ENCODE measurements around the gene RAI1. TPM values are rescaled to one million over a fixed set of nuclear protein-coding genes. Genes with fewer than 3 reads are reported as not detected.
A peak's percentile ranks its signal among the peaks of the same experiment; 100 is the strongest.

RAI1 gene
- total and polyA plus RNA-seq, 2 experiments from 2014 or later = 0.87 to 0.89 TPM

GRCh38 chr17:17790637-17791464 lies 109.6 kb downstream of the RAI1 start:
- peak overlapping the region; percentile 51; the same call in 1 of the 2 replicates for H3K4me2 ChIP-seq
- no peaks in the 10 kb centered on the region for H3K9me2 ChIP-seq (ENCODE audit: insufficient read depth)
- Mint-ChIP-seq H3K27me3 (ENCODE audit: insufficient read depth, low read depth, poor library complexity) (peaks cover 38% of the 10 kb centered on the region), H3K4me3 (no peak overlapping the region; the same call in 2 of the 3 replicates), H3K27ac (no peak overlapping the region), H3K9me3 (no peaks in the 10 kb centered on the region; the same call in 2 of the 3 replicates), H3K4me1 (peaks cover 57% of the 10 kb centered on the region), H3K36me3 (ENCODE audit: low read depth) (no peaks in the 10 kb centered on the region)
- no peaks in the 10 kb centered on the region for H3F3A ChIP-seq (replicated peaks; ENCODE audit: low read depth)
- no peak overlapping the region for H3K4me3 ChIP-seq
- no peak for ATAC-seq
- no peaks in the 10 kb centered on the region for H3K79me2 ChIP-seq (replicated peaks; ENCODE audit: insufficient read depth)
- peaks cover 35% of the 10 kb centered on the region for H3K27me3 ChIP-seq (ENCODE audit: insufficient read depth)
- DNase-seq (ENCODE audit: low spot score) = no peak
- TF ChIP-seq EZH2 (IDR thresholded peaks at IDR 0.05; ENCODE audit: low read depth, unreplicated experiment) = no peak
- no peak for TF ChIP-seq ETS1 (IDR thresholded peaks at IDR 0.05)
- no peak for TF ChIP-seq ZNF114 (CRISPR knock-in tag; IDR thresholded peaks at IDR 0.05)
- no peak for TF ChIP-seq REST (IDR thresholded peaks at IDR 0.05; ENCODE audit: unreplicated experiment)
- no peak for TF ChIP-seq POLR2AphosphoS5 (IDR thresholded peaks at IDR 0.05; ENCODE audit: low read depth)
- TF ChIP-seq ZNF331 (CRISPR knock-in tag; IDR thresholded peaks at IDR 0.05; ENCODE audit: low read depth) = no peak
- no peak for TF ChIP-seq JUNB (IDR thresholded peaks at IDR 0.05; ENCODE audit: unreplicated experiment)
- no peak for TF ChIP-seq CTCF (conservative IDR thresholded peaks at IDR 0.05; ENCODE audit: low read depth in 2 of 2)
- no peak for TF ChIP-seq NANOG (IDR thresholded peaks at IDR 0.05; ENCODE audit: borderline replicate concordance)
- no peak for TF ChIP-seq EZH2phosphoT487 (IDR thresholded peaks at IDR 0.05; ENCODE audit: unreplicated experiment)
- TF ChIP-seq STAT1 (IDR thresholded peaks at IDR 0.05; ENCODE audit: unreplicated experiment) = no peak
- no peaks in the 10 kb centered on the region for H3K36me3 ChIP-seq (ENCODE audit: insufficient read depth)
- H2AFZ ChIP-seq = no peak overlapping the region
- no peaks in the 10 kb centered on the region for H4K20me1 ChIP-seq (replicated peaks; ENCODE audit: insufficient read depth)
- H3K27ac ChIP-seq (ENCODE audit: low read depth) = no peak overlapping the region
- H3K4me1 ChIP-seq (ENCODE audit: insufficient read depth) = peaks cover 18% of the 10 kb centered on the region; the same call in 1 of the 2 replicates

All from GM23338 (cell line).